Chondrocyte (in vitro differentiated cells): ENCODE measurements around the gene NARS2. TPM values are rescaled to one million over a fixed set of nuclear protein-coding genes. Genes with fewer than 3 reads are reported as not detected.
"Not testable (repeated sequence)": the region's sequence is repeated elsewhere in the genome, so short reads cannot be mapped to it uniquely, and the experiment has no call there.

Experiments used
- DNase-seq: peaks from one replicate; pipeline ENCODE4 v3.0.0; 2021; ENCODE audit warnings: mixed read lengths, low spot score
- H3K27ac Mint-ChIP-seq: one replicate; pipeline ENCODE4 v1.8.0; 2021; ENCODE audit warnings: mild to moderate bottlenecking, moderate library complexity, mixed read lengths; ENCODE audit not compliant: unreplicated experiment
- H3K27me3 Mint-ChIP-seq: 2 replicates; pipeline ENCODE4 v1.8.0; 2021; ENCODE audit warnings: low read depth, mixed read lengths
- H3K36me3 Mint-ChIP-seq: 2 replicates; pipeline ENCODE4 v1.8.0; 2021; ENCODE audit warnings: low read depth, mixed read lengths
- H3K4me1 Mint-ChIP-seq: 2 replicates; pipeline ENCODE4 v1.8.0; 2021; ENCODE audit warnings: low read depth, mild to moderate bottlenecking, mixed read lengths
- H3K4me3 Mint-ChIP-seq: one replicate; pipeline ENCODE4 v1.8.0; 2021; ENCODE audit warnings: mild to moderate bottlenecking, moderate library complexity, mixed read lengths; ENCODE audit not compliant: unreplicated experiment
- H3K9me3 Mint-ChIP-seq: 2 replicates; pipeline ENCODE4 v1.8.0; 2021; ENCODE audit warnings: low read depth, mixed read lengths
- total RNA-seq: library from RNA; stranded (reverse); gene quantifications from 3 replicates; pipeline ENCODE4 v1.2.1, GENCODE V29; 2021
- TF ChIP-seq, protein P1 (sequence below): fragments of 200-600 bp; sonication (generic); IDR thresholded peaks from 2 replicates; pipeline ENCODE4 v1.5.0; 2021; ENCODE audit warnings: antibody characterized with exemption, mild to moderate bottlenecking, moderate library complexity

Gene NARS2
- total RNA-seq, 1 donor from 2014 or later, result 12.4 TPM

DNA sequence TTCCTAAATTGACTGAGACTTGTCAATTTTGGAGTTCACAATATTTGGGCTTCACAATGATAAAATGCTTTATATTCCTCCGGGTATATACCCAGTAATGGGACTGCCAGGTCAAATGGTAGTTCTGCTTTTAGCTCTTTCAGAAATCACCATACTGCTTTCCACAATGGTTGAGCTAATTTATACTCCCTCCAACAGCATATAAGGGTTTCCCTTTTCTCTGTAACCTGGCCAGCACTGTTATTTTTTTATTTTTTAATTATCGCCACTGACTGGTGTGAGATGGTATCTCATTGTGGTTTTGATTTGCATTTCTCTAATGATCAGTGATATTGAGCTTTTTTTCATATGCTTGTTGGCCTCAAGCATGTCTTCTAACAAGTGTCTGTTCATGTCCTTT lies 21.8 kb downstream of the NARS2 start:
- Mint-ChIP-seq H3K27me3 (no peaks in the 10 kb centered on the region), H3K4me1 (peaks cover 7% of the 10 kb centered on the region), H3K9me3 (peaks cover 4% of the 10 kb centered on the region), H3K36me3 (peaks cover 17% of the 10 kb centered on the region), H3K27ac (no peak overlapping the region), H3K4me3 (no peak overlapping the region)
- DNase-seq, result no peak
- TF ChIP-seq, protein P1, sequence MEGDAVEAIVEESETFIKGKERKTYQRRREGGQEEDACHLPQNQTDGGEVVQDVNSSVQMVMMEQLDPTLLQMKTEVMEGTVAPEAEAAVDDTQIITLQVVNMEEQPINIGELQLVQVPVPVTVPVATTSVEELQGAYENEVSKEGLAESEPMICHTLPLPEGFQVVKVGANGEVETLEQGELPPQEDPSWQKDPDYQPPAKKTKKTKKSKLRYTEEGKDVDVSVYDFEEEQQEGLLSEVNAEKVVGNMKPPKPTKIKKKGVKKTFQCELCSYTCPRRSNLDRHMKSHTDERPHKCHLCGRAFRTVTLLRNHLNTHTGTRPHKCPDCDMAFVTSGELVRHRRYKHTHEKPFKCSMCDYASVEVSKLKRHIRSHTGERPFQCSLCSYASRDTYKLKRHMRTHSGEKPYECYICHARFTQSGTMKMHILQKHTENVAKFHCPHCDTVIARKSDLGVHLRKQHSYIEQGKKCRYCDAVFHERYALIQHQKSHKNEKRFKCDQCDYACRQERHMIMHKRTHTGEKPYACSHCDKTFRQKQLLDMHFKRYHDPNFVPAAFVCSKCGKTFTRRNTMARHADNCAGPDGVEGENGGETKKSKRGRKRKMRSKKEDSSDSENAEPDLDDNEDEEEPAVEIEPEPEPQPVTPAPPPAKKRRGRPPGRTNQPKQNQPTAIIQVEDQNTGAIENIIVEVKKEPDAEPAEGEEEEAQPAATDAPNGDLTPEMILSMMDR, result no peak

DNA sequence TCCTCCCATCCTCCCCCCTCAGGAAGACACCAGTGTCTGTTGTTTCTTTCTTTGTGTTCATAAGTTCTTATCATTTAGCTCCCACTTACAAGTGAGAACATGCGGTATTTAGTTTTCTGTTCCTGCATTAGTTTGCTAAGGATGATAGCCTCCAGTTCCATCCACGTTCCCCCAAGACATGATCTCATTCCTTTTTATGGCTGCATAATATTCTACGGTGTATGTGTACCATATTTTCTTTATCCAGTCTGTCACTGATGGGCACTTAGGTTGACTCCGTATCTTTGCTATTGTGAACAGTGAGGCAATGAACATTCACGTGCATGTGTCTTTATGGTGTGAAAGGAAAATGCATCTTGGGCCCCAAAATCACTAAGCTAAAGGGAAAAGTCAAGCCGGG lies 22.5 kb downstream of the NARS2 start:
- H3K4me3 Mint-ChIP-seq, result not testable (repeated sequence)

DNA sequence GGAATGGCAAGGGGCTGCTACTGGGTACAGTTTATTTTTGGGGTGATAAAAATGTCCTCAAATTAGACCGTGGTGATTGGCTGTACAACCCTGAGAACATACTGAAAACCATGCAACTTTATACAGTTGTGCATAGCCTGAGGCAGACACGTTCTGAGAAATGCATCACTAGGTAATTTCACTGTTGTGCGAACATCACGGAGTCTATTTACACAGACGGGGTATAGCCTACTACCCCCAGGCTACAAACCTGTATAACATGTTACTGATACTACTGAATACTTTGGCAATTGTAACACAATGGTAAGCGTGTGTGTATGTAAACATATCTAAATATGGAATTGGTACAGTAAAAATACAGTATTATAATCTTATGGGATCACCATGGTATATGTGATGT lies 23.6 kb downstream of the NARS2 start:
- Mint-ChIP-seq H3K27ac (no peak overlapping the region), H3K9me3 (peaks cover 4% of the 10 kb centered on the region), H3K27me3 (no peaks in the 10 kb centered on the region), H3K36me3 (peaks cover 11% of the 10 kb centered on the region), H3K4me3 (no peak overlapping the region), H3K4me1 (peaks cover 7% of the 10 kb centered on the region)
- TF ChIP-seq, protein P1, result no peak
- DNase-seq, result no peak

More for the DNA sequence above, 22.5 kb downstream of the NARS2 start:
- not testable (repeated sequence) for H3K27me3 Mint-ChIP-seq, H3K4me1 Mint-ChIP-seq, DNase-seq, H3K27ac Mint-ChIP-seq, H3K9me3 Mint-ChIP-seq
- H3K36me3 Mint-ChIP-seq, result peaks cover 16% of the 10 kb centered on the region

DNA sequence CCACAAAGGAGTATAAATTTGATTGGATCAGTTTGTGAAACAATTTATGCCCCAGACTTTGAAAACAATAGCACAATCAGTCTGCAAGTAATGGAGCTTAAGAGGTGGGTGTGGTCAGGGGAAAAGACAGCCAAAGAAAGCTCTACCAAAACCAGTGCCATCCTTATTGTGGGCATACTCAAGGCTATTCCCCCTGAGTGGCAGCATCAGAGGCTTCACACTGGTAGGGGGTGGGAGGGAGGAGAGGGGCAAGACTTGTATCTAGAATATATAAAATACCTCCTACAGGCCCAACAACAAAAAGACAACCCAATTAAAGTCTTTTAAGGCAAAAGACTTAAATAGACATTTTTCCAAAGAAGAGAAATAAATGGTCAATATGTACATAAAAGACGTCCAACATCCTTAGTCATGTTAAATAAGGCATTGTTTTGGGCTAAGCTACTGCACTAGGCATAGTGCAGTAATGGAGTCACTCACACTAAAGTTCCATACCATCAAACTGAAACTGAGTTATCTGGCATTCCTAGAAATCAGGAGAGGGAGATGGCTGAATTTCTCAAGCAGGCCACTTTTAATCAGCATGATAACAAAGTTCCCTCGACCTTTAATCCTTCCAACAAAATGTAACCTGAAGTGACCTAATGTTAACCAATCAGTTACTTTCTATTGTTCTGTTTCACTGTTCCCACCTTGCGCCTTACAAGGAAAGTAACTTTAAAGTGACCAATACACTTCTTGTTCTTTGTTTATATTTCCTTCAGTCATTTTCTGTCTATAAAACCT lies 24.8 kb downstream of the NARS2 start:
- no peak for DNase-seq
- Mint-ChIP-seq H3K4me3 (no peak overlapping the region), H3K27ac (no peak overlapping the region), H3K4me1 (peaks cover 7% of the 10 kb centered on the region), H3K27me3 (no peaks in the 10 kb centered on the region), H3K36me3 (no peaks in the 10 kb centered on the region), H3K9me3 (peaks cover 4% of the 10 kb centered on the region)
- TF ChIP-seq, protein P1, result no peak

DNA sequence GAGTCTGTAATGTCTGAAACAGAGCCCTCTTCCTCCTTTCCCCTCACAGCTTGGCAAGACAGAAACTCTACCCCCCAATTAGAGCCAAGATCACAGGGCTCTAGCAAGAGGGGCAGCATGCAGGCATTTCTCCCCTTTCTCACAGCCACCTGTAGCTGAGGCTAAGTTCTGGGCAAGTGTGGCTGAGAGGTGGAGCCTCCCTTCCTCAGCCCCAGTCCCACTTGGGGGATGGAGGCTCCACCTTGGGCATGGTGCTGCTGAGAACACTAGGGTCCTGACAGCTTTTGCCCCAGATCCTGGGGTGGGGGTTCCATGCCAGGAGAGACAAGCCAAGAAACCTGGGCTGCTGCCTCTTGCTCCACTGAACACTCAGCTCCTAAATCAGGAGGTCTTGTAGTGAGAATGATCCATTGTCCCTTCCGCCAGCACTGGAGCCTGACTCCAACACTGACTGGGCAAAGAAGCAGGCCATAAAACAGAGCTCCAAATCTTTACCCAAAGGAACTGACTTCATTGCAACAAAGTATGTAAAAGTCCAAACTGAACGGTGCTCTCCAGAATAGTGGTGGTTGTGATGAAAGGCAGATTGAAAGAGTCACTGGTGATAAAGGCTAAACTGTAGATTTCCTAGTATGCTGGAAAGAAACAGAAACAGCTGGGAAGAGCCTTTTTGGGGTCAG lies 25.6 kb downstream of the NARS2 start:
- peaks cover 4% of the 10 kb centered on the region for H3K9me3 Mint-ChIP-seq
- no peak overlapping the region for H3K27ac Mint-ChIP-seq
- TF ChIP-seq, protein P1, result no peak
- H3K36me3 Mint-ChIP-seq, result no peaks in the 10 kb centered on the region
- no peaks in the 10 kb centered on the region for H3K27me3 Mint-ChIP-seq
- peaks cover 7% of the 10 kb centered on the region for H3K4me1 Mint-ChIP-seq
- no peak overlapping the region for H3K4me3 Mint-ChIP-seq
- DNase-seq, result no peak
